ENCODE data around the gene RAB11B. TPM values are rescaled to one million over a fixed set of nuclear protein-coding genes. Genes with fewer than 3 reads are reported as not detected.
"Not testable (repeated sequence)": the region's sequence is repeated elsewhere in the genome, so short reads cannot be mapped to it uniquely, and the experiment has no call there.

Gene RAB11B
- total RNA-seq (2014; rRNA removed) (29.7 and 43.6 TPM in 2 replicates), Bru-seq, nascent RNA (percentile 77 among the genes with signal in this experiment), BruChase-seq, experiment 1, labeled RNA remaining after a 6-hour chase (percentile 86 among the genes with signal in this experiment), BruChase-seq, experiment 2, labeled RNA remaining after a 2-hour chase (percentile 79 among the genes with signal in this experiment)
- long read RNA-seq, transcript RAB11B-201 (5 exons, 1,751 nt), result major isoform, 273 of 338 reads
- long read RNA-seq, transcript RAB11B-202 (4 exons, 894 nt), result minor isoform, 11 of 338 reads
- long read RNA-seq, partial matches to known transcripts, result 10 of 338 reads
- long read RNA-seq, other reads (novel, unspliced or antisense), result 44 of 338 reads

- peak within 1 kb of the TSS; percentile 83 for H2AFZ ChIP-seq (ENCODE audit: low read length)
- TF ChIP-seq, protein P1, sequence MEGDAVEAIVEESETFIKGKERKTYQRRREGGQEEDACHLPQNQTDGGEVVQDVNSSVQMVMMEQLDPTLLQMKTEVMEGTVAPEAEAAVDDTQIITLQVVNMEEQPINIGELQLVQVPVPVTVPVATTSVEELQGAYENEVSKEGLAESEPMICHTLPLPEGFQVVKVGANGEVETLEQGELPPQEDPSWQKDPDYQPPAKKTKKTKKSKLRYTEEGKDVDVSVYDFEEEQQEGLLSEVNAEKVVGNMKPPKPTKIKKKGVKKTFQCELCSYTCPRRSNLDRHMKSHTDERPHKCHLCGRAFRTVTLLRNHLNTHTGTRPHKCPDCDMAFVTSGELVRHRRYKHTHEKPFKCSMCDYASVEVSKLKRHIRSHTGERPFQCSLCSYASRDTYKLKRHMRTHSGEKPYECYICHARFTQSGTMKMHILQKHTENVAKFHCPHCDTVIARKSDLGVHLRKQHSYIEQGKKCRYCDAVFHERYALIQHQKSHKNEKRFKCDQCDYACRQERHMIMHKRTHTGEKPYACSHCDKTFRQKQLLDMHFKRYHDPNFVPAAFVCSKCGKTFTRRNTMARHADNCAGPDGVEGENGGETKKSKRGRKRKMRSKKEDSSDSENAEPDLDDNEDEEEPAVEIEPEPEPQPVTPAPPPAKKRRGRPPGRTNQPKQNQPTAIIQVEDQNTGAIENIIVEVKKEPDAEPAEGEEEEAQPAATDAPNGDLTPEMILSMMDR (conservative IDR thresholded peaks at IDR 0.05; ENCODE audit: low read depth, low read length), result no peak
- no peak for TF ChIP-seq EZH2 (IDR thresholded peaks at IDR 0.05; ENCODE audit: low read length, unreplicated experiment)
- TF ChIP-seq EZH2phosphoT487 (IDR thresholded peaks at IDR 0.05; ENCODE audit: borderline replicate concordance, low read length), result no peak
- H3K36me3 ChIP-seq (ENCODE audit: low read depth, low read length), result no peaks in the 10 kb centered on the region
- ChIA-PET CTCF (interaction anchor here (0.6 to 1.0 kb wide), 3 partner anchors 34 to 56 kb away, joined by 7 to 12 read pairs (median 7); no protein-coding TSS in a partner anchor), POLR2A (ENCODE audit: unreplicated experiment) (interaction anchor here (0.6 to 0.7 kb wide), 5 partner anchors 37 to 207 kb away, joined by 3 to 22 read pairs (median 3); partner anchors contain the start of gene ZNF414)
- peak within 1 kb of the TSS; percentile 96 for H3K4me2 ChIP-seq (ENCODE audit: low read length)
- DNase-seq, result peak; percentile 100
- H3K27ac ChIP-seq (ENCODE audit: low read length), result peak within 1 kb of the TSS; percentile 94
- intact Hi-C loops (cut with micrococcal nuclease), result loop anchor here (1.0 to 2.0 kb wide), 3 partner anchors 28 to 71 kb away; no protein-coding TSS in a partner anchor
- peaks cover 22% of the 10 kb centered on the region for H4K20me1 ChIP-seq (ENCODE audit: low read length)
- no peaks in the 10 kb centered on the region for H3K9me2 ChIP-seq (replicated peaks; ENCODE audit: low read length)
- no peaks in the 10 kb centered on the region for H3K27me3 ChIP-seq (ENCODE audit: low read length)
- peak within 1 kb of the TSS; percentile 98 for H3K9ac ChIP-seq (ENCODE audit: low read length)
- BruUV-seq (replicated peaks), result no TSS peak
- no peaks in the 10 kb centered on the region for H3K9me3 ChIP-seq (ENCODE audit: low read length)
- peak; percentile 93 for ATAC-seq
- peaks cover 39% of the 10 kb centered on the region for H3K4me1 ChIP-seq (ENCODE audit: insufficient read depth, low read length)
- peak within 1 kb of the TSS; percentile 89 for H3K4me3 ChIP-seq (ENCODE audit: low read length)
- H3K79me2 ChIP-seq (ENCODE audit: low read length), result peaks cover 38% of the 10 kb centered on the region
- peaks cover 4% of the 10 kb centered on the region for H3F3A ChIP-seq (ENCODE audit: low read length, unreplicated experiment)
These were observed at the start of gene RAB11B for GRCh38 chr19:8389891-8390616. TSS of gene RAB11B (plus strand) at chr19:8390360. CDS start at chr19:8390417, 57 bp downstream.

GRCh38 chr19:8341504-8341903, 48.7 kb upstream of the RAB11B start:
- ChIA-PET POLR2A (ENCODE audit: unreplicated experiment) (interaction anchor here (0.6 kb wide), 2 partner anchors 104 to 172 kb away, joined by 3 read pairs; partner anchors contain the start of gene ZNF414), CTCF (interaction anchor here (0.7 kb wide), 1 partner anchor 47 kb away, joined by 5 read pairs; no protein-coding TSS in a partner anchor)
- H3K9me3 ChIP-seq (ENCODE audit: low read length); H3K27ac ChIP-seq (ENCODE audit: low read length); H3K4me3 ChIP-seq (ENCODE audit: low read length); H3K9ac ChIP-seq (ENCODE audit: low read length); H3K79me2 ChIP-seq (ENCODE audit: low read length); H3K4me2 ChIP-seq (ENCODE audit: low read length); intact Hi-C loops (cut with micrococcal nuclease); H3F3A ChIP-seq (ENCODE audit: low read length, unreplicated experiment); H2AFZ ChIP-seq (ENCODE audit: low read length); H3K9me2 ChIP-seq (replicated peaks; ENCODE audit: low read length); ATAC-seq; DNase-seq; H3K27me3 ChIP-seq (ENCODE audit: low read length); H3K36me3 ChIP-seq (ENCODE audit: low read depth, low read length); H3K4me1 ChIP-seq (ENCODE audit: insufficient read depth, low read length); BruUV-seq (replicated peaks); H4K20me1 ChIP-seq (ENCODE audit: low read length): not testable (repeated sequence)

- Histone ChIP-seq H3K27ac (ENCODE audit: low read length) (no peak overlapping the region), H3K4me2 (ENCODE audit: low read length) (no peak overlapping the region), H2AFZ (ENCODE audit: low read length) (no peak overlapping the region), H3K9me2 (replicated peaks; ENCODE audit: low read length) (no peaks in the 10 kb centered on the region), H3F3A (ENCODE audit: low read length, unreplicated experiment) (no peaks in the 10 kb centered on the region), H3K9ac (ENCODE audit: low read length) (no peak overlapping the region), H3K9me3 (ENCODE audit: low read length) (no peaks in the 10 kb centered on the region), H4K20me1 (ENCODE audit: low read length) (no peaks in the 10 kb centered on the region), H3K79me2 (ENCODE audit: low read length) (no peaks in the 10 kb centered on the region), H3K27me3 (ENCODE audit: low read length) (no peaks in the 10 kb centered on the region), H3K36me3 (ENCODE audit: low read depth, low read length) (no peaks in the 10 kb centered on the region), H3K4me1 (ENCODE audit: insufficient read depth, low read length) (0 out of 2 replicates have a peak, but pooled peaks cover 4% of the 10 kb centered on the region), H3K4me3 (ENCODE audit: low read length) (no peak overlapping the region)
- ChIA-PET CTCF (no interaction called here), POLR2A (ENCODE audit: unreplicated experiment) (no interaction called here)
- intact Hi-C loops (cut with micrococcal nuclease), result no loop called here
- ATAC-seq (no peak), DNase-seq (no peak)
- TF ChIP-seq EZH2 (IDR thresholded peaks at IDR 0.05; ENCODE audit: low read length, unreplicated experiment), result no peak
- TF ChIP-seq, protein P1 (conservative IDR thresholded peaks at IDR 0.05; ENCODE audit: low read depth, low read length), result no peak
- no peak for TF ChIP-seq EZH2phosphoT487 (IDR thresholded peaks at IDR 0.05; ENCODE audit: borderline replicate concordance, low read length)
- no TSS peak for BruUV-seq (replicated peaks)
These were observed 47.9 kb upstream of the RAB11B start for GRCh38 chr19:8342316-8342683.

All from PC-3 (cell line).